Activated CD8-positive, alpha-beta memory T cell treated with anti-CD3 and anti-CD28 coated beads, Interleukin-2, amount 50 U/mL, for 1 hour (primary cell): ENCODE measurements around the gene SLC48A1.

Experiments
- DNase-seq: peaks from one replicate; pipeline ENCODE4 v3.0.0-alpha.2; 2020; ENCODE audit errors: extremely low read depth

Gene SLC48A1

DNA sequence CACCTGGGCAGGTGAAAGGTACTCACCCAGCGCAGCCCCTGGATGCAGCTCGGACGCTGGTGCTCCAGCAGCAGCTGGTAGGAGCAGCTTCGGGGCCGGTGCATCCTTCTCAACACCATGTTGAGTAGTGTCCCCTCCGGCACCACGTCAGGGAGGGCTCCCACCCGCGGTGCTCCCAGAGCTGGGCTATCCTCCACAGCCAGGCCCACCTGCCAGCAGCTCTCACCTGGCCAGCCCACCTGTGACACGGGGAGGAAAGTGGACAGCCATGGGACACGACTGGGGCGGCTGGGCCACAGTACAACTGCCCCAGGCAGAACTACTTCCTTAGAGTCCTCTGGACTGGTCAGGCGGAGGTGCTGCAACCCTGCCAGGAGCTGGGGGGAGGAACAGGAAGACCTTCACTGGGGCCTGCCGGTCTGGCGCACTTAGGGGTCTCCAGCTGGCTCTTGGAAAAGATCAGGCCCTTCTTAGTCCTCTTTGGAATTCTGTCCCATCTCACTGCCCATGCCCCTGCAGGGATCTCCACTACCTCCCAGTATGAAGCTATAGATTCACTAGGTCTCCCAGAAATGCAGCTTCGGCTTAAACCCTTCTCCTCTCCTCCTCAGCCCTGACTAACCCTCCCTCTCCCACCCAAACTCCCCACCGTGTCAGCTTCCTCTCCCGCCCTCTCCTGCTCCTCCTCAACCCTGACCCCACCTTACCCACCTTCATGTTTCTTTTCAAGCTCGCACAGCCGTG, 15.0 kb upstream of the SLC48A1 start:
- no peak for DNase-seq

DNA sequence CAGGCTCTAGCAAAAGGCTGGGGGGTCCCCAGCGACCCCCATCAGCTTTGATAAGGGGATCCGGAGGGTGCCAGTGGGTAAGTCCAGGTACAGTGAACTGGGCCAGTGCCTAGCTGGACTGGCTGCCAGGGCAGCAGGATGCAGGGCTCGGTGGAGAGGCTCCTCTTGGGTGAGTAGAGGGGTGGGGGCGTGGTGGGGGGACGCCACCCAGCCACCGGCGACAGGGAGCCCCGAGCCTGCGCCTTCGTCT, 14.5 kb upstream of the SLC48A1 start:
- no peak for DNase-seq

DNA sequence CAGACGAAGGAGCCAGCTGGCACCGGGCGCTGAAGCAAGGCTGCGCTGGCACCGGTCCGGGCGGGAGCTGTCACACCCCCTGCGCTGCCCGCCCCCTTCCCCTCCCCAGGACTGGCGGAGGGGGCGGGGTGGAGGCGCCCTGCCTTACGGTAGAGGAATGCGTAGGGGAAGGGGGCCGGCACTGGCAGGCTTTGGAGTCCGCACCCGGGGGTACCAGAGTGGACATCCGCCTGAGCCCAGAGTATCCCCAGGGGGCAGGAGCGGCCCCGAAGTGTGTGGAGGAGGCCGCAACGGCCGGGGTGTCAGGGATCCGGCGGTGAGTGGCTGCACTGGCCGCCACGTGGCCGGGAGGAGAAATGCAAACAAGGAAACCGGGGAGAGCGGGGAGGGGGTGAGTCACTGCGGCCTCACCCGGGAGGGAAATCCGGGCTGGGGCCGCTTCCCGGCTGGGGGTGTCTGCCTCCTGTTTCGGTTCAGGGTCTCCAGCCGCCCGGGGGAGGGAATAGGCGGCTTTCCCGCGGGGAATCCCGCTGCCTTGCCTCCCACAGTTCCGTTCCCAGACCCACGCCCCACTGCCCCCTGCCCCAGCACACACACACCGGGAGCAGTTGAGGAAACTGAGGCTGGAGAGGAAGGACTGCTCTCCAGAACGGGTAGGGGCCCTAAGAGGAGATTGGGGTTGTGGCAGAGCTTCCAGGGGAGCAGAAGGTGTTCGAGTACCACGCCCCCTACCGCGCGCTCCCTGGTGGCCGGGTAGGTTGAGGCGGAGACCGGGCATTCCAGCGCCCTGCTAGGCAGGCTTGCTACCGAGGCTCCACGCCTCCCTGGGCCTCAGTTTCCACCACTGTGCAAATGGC, 14.0 kb upstream of the SLC48A1 start, which contains the start of gene RAPGEF3:
TSS of gene RAPGEF3 (minus strand) at position 47 of the 857 bp plus-strand sequence. CDS start 324 bp downstream, outside the sequence.
- no peak for DNase-seq

DNA sequence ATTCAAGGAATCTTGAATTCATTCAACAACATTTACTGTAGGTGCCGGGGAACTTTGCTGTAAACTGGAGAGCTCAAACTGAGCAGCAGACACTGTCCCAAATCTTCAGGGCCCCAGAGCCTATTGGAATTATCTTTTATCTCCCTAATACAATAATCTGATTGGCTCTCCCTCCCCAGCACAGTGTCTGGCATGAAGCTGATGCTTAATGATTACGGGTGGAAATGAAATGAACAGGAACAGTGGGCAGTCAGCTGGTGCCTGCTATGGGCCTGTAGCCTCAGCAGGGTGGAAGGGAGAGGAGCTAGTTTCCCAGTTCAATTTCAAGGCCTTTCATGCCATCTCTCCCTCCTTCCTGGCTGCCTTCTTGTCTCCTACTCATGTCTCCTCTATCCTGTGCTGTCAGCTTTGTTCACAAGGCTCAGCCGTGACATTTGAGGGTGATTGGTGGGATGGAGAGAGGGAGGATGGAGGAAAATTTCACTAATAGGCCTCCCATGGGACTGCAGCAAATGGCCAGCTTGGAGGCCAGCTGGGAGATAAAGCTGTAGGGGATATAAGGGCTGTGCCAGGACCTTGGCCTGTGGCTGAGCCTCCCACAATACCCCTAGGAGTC, 10.1 kb upstream of the SLC48A1 start:
- no peak for DNase-seq

DNA sequence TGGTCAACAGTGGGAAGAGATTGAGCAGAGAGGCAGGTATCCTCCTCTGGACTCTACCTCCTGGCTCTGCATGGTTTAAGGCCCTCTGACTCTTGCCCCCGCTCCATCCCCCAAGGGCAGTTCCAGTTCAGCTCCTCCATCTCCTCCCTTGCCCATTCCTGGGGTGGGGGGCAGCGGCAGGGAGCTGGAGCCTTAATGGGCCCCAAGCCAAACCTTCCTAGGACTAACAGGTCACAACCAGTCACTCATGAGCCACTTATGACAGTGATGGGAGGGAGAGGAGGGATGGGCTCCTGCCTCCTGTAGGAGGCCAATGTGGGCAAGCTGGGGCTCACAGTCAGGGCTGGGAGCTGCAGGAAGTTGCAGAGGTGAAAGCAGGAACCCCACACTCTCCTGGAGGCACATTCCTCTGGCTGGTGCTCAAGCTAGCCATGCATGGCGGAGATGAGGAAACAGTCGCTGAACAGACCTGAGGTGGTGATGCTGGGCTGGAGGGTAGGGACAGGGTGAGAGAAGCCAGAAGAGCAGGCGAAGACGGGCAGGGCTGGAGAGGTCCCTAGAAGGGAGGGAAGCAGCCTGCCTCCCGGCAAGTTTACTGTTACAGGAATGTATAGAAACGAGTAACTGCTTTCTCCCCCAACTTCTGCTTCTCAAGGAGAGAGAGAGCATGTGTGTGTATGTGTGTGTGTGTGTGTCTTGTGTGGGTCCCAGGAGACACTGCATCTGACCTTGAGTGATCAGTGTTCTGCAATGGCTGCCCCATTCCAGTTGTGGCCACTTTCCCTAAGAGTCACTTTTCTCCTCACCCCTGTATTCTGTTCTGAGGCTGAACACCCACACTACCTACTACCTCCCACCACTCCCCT, 9.3 kb upstream of the SLC48A1 start:
- DNase-seq = no peak

DNA sequence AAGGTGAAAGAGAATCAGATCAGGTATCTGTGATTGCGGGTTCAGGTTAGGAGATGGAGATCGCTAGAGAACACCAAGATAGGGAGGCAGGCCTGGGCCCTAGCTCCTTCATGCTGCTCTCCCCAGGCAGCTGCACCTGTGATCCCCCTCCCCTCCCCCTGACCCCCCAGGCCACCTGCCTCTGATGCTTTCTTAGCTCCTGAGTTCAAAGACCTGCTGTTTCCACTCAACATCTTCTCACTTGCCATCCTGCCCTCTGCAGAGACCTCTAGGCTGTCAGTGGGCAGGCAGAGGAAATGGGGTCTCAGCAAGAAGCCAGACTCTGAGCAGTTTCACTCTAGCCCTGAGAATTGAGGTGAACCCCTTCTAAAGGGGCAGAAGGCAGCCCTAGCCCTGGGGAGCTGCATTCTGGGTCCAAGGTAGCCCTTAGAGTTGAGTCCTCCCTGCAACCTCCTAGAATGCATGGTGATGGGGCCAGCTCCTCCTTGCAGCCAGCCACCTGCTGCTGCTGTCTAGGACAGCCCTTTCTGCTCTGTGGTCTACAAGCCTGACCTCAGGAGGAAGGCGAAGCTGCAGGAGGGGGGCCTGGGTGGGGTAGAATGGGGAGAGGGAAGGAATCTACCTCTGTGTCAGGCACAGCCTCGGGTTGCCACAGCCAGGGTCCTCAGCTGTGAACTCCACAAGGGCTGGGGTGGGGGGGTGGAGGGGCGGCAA, 6.4 kb upstream of the SLC48A1 start:
- no peak for DNase-seq

DNA sequence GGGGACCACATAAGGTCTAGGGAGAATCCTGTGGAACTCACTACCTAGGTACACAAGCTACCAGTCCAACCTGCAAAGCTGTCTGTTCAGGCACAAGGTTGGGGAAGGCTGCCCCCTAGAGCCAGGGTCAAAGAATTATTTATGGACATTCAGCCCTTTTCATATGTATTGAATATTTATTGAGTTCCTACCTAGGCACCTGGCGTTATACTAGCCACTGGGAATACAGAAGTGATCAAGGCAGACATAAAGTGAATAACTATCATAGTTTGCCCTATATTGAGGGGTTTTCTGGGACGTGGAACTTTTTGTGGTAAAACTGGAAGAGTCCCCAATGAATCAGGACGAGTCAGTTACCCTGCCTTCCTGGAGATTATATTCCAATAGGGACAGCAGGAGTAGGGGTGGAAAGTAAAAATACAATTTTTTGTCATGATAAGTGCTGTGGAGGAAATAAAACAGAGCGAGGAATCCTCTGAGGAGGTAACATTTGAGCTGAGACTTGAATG, 5.8 kb upstream of the SLC48A1 start:
- DNase-seq = peak; percentile 45

DNA sequence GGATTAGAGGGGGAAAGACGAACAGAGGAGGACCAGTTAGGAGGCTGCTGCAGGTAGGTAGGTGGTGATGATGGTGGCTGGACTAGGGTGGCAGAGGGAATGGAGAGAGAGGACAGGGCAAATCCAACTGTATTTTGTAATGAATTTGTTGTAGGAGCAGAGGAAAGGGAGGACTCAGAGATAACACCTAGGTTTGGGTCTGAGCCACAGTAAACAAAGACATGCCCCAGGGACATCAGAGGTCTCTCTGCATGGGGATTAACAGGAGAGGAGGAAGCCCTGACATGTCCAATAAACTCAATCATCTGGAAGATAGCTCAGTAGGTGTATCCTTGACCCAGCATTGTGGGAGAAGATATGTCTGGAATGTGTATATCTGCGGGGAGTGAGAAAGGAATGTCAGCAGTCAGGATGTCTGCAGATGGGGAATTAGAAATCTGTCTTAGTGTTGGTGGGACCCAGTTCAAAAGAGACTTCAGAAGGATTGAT, 4.7 kb upstream of the SLC48A1 start:
- no peak for DNase-seq

DNA sequence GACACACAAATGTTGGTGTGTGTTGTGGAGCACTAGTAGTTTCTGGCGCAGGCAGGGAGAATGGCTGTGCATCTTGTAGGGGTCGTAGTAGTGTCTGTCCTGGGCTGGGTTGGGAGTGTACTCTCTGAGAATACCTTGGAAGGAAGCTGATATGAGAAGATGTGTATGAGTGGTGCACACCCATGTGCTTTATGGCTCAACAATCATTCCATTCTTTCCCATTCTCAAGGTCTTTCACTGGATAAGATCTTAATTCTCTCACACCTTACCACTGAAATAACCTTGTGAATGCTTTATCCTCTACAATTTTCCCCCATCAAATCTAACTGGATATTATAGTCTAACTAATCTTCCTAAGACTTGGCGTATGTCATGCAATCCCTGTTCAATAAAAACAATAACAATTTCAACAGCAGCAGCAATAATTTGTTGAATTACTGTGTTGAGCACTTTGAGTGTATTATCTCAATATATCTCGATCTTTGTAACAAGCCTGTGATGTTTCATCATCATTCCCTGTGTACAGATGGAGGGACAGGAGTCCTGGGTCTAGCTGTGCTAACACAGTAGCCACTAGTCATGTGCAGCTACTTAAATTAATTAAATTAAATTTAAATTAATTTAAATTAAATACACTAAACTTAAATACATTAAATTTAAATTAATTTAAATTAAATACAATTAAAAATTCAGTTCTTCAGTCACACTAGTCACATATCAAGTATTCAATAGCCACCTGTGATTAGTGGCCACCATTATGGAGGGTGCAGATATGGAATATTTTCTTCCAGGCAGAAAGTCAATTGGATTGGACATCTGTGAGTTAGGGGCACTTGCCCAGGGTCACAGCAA, 3.6 kb upstream of the SLC48A1 start:
- DNase-seq = no peak

DNA sequence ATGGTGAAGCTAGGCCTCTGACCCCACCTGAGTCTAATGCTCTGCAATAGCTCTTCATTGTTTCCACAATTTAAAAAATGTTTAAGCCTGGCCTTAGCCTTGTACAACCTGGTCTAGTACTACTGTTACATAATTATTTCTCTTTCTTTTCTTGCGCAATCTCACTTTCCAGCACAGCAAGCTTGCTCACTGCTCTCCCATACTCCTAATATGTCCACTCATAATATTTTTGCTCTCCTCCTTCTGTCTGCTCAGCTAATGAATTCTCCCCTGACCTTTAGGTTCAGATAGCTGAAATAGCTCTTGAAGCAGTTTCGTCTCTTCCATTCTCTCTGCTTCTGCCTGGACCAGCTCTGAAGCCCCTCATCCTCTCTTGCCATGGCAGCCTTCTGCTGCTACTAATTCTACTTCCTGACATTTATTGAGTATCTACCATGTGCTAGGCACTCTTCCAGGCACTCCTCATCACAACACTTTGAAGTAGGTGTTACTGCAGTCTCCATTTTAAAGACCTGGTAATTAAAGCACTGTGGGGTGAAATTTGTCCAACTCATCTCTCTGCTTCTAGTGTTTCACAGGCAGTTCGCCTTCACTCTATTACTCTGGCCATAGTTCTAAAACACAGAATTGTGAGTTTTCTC, 2.8 kb upstream of the SLC48A1 start:
- DNase-seq = no peak

DNA sequence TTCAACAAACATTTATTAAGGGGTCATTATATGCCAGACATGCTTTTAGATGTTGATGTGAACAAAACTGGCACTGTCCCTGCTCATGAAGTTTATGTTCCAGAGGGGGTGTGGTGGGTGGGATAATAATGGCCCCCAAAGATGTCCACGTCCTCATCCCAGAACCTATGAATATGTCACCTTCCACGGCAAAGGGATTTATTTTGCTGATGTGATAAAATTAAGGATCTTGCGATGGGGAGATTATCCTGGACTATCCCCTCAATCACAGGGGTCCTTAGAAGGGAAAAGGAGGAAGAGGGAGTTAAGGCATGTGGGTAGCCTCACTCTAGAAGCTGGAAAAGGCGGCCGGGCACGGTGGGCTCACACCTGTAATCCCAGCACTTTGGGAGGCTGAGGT, 1.7 kb upstream of the SLC48A1 start:
- no peak for DNase-seq

DNA sequence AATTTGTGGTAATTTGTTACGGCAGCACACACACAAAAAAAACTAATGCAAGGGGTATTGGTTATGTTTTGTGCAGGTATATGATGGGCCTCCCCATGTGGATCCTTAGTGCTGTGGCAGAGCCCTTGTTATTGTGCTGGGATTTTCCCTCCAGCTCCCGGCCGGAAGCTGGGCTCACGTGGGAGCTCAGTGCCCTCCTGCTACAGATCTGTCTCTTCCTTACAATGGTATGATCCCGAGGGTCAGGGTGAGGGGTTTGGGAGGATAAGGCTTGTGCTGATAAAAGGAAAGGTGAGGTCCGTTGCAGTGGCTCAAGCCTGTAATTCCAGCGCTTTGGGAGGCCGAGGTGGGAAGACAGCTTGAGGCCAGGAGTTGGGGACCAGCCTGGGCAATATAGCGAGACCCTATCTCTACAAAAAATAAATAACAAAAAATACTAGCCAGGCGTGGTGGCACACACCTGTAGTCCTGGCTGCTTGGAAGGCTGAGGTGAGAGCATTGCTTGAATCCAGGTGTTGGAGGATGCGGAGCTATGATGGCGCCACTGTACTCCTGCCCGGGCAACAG, 861 bp upstream of the SLC48A1 start:
- DNase-seq = no peak

DNA sequence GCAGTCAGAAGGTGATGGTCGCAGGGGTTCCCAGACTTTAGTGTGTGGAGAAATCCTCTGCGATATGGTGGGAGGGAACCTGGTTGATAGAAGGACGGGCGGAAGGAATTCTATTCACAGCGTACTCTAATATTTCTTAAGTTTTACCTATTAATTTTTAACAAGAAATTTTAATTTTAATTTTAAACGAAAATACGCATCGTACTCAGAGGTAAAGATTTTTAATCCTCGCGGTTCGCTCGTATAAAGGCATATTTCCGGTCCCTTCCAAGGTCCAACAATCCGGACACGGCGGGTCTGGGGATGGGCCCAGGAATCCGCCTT, 338 bp upstream of the SLC48A1 start:
- DNase-seq = no peak

DNA sequence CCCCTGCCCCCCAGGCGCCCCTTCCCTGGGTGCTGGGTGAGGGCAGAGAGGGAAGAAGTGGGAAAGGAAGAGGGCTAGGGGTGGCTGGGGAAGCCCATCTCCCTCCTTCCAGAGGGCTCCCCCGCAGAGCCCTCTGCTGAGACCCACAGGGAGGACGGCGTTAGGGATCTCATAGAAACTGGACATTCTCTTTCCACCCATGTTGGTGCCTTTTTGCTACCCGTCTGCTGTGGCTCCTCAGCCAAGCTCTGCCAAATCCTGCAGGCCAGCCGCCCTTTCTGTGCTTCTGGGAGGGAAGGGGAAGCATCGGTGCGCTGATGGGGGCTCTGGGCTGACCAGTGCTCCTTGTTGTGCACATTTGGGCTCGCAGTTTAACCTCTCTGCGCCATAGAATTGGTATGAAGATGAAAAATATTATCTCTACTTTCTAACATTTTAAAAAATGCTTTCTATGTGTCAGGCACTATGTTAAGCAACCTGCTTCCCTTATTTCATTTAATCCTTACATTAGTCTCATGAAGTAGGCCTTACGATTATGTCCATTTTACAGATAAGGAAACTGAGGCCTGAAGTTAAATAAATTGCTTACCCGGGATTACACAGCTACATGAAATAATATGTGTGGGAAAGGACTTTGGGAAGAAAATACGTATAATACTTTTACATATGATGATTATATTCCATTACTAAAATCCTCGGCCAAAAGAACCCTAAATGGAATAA, 981 bp downstream of the SLC48A1 start:
- no peak for DNase-seq

DNA sequence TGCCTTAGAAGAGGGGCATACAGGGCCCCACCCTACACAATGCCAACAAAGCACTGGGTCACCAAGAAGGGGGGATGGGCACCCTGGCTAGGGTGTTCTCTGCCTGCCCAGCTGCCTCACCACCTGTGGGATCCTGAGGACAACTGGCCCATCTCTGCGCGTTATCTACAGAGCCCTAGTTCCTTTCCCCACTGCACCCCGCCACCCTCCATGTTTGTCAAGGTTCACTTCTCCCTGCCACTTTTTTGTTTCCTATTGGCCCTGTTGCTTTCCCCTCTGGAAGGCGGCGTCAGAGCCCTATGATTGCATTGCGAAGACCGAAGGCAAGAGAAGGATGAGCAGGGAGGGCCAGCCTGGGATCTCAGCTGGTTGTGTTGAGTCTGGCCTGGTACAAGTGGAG, 1.6 kb downstream of the SLC48A1 start:
- no peak for DNase-seq

DNA sequence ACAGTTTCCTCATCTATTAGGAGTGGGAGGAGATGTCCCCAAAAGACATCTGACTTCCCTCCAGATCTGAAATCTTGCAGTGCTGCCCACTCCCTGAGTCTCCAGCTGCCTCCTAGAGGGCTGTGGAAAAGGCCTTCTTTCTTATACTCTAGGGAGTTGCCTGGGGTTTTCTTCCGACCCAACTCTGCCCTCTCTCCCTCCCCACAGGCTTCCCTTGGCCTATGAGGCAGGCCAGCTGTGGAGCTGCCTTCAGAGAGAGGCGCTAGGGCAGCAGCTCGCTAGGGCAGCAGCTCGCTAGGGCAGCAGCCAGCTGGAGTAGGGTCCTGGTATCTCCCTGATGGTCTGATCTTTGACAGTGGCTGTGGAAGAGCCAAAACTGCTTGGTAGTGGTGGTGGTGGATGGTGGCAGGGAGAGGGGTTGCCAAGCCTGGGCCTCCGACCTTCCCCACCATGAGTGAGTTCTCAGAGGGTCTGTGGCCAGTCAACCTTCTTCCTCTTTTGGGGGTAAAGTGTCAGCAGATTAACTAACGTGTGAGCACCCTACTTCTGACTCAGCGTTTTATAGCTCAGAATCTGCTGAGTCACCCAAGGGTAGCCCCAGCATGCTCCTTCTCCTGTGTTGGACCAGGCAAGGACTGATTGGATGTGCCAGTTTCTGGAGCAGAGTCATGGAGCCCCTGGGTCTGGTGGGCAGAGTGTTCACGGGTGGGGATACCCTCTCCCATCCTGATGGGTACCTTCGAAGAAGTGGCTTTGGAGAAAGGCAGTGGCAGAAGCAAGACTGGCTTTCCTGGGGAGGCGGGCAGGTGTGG, 2.3 kb downstream of the SLC48A1 start:
- DNase-seq = no peak

DNA sequence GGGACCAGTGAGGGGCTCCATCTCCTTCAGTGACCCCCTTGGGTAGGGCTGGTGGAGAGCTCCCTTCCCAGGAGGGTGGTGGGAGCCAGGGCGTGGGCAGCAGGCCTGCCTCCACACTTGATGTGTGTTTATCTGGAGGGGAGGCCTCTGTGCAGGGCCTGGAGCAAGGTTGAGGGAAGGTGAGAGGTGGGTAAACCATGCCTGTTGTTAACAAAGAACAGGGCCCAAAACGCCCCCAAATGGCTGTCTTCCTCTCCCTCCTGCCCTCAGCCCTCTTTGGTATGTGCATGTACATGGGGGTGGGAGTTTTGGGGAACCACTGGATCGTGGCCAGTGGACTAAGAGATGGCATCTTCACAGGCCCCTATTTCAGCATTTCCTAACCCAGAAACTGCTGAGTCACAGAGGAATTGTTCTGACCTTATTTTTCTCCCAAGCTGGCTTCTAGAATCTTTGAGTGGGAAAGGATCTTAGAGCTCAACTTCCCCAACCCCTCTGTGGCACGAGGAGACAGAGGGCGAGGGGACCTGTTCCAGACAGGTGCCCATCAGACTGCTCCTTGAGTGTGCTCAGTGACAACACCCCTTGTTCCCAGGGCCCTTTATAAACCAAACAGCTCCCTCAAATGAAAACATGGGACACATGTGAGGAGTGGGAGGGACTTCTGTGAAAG, 3.6 kb downstream of the SLC48A1 start:
- DNase-seq = no peak
